Neutrophil (primary cell): ENCODE measurements around the gene PPP1R15B.

Experiments
- H3K27ac ChIP-seq: fragments of 200-600 bp; sonication (generic); 2 replicates; pipeline ENCODE4 v1.5.1; 2016; ENCODE audit warnings: mild to moderate bottlenecking, moderate library complexity
- H3K27me3 ChIP-seq: fragments of 200-600 bp; sonication (generic); 2 replicates; pipeline ENCODE4 v1.6.0; 2016; ENCODE audit warnings: mild to moderate bottlenecking
- H3K36me3 ChIP-seq: fragments of 200-600 bp; sonication (generic); 2 replicates; pipeline ENCODE4 v1.5.1; 2017
- H3K4me1 ChIP-seq, 2 experiments: fragments of 200-600 bp in 1 of 2; sonication (generic) in 1 of 2; 1 replicate in 1 of 2; 2 replicates in 1 of 2; pipeline versions ENCODE4 v1.5.1 to v1.6.1; 2013 to 2016; ENCODE audit warnings: low read depth in 1 of 2, low read length in 1 of 2, mild to moderate bottlenecking in 1 of 2, moderate library complexity in 1 of 2; ENCODE audit not compliant: control insufficient read depth in 1 of 2, insufficient read depth in 1 of 2
- H3K4me3 ChIP-seq, 2 experiments: fragments of 200-600 bp in 1 of 2; sonication (generic) in 1 of 2; 1 replicate in 1 of 2; 2 replicates in 1 of 2; pipeline ENCODE4 v1.5.1; 2013 to 2016; ENCODE audit warnings: low read depth in 1 of 2, low read length in 1 of 2, mild to moderate bottlenecking in 1 of 2, moderate library complexity in 1 of 2
- H3K9me3 ChIP-seq: fragments of 200-600 bp; sonication (generic); 2 replicates; pipeline ENCODE4 v1.5.1; 2016
- CTCF ChIP-seq: fragments of 200-600 bp; sonication (generic); IDR thresholded peaks from 2 replicates; pipeline ENCODE4 v1.5.1; 2016; ENCODE audit warnings: antibody characterized with exemption

The PPP1R15B gene

GRCh38 chr1:204354579-204354978 lies 57.0 kb downstream of the PPP1R15B start:
- Histone ChIP-seq H3K9me3 (no peaks in the 10 kb centered on the region), H3K27me3 (peaks cover 47% of the 10 kb centered on the region), H3K27ac (no peak overlapping the region), H3K4me1 (no peaks in the 10 kb centered on the region), H3K4me3 (no peak overlapping the region), H3K36me3 (no peaks in the 10 kb centered on the region)
- no peak for TF ChIP-seq CTCF
